Measurements from ENCODE around the gene TRERF1.

DNA sequence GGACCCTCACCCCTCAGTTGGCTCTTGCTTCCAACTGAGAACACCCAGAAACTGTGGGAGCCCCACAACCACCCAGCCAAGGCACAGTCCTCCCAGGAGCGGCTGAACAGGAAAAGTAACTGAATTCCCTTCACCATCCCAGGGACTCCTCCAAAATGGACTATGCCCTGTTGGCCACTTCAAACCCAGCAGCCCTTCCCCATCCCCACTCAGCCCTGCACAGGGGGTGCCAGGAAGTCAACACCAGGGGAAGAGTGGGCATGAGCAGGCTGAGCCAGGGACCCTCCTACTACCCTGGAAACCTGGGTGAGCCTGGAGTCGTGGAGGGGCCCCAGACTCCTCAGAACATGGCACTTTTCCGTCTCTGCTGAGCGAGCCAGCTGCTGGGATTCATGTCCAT lies 267.3 kb downstream of the TRERF1 start:
- no peak for TF ChIP-seq EZH2phosphoT487 (IDR thresholded peaks at IDR 0.05; ENCODE audit: borderline replicate concordance, low read depth)
- no peak for TF ChIP-seq GATA2 (CRISPR knock-in tag; IDR thresholded peaks at IDR 0.05)
- TF ChIP-seq, protein P1, sequence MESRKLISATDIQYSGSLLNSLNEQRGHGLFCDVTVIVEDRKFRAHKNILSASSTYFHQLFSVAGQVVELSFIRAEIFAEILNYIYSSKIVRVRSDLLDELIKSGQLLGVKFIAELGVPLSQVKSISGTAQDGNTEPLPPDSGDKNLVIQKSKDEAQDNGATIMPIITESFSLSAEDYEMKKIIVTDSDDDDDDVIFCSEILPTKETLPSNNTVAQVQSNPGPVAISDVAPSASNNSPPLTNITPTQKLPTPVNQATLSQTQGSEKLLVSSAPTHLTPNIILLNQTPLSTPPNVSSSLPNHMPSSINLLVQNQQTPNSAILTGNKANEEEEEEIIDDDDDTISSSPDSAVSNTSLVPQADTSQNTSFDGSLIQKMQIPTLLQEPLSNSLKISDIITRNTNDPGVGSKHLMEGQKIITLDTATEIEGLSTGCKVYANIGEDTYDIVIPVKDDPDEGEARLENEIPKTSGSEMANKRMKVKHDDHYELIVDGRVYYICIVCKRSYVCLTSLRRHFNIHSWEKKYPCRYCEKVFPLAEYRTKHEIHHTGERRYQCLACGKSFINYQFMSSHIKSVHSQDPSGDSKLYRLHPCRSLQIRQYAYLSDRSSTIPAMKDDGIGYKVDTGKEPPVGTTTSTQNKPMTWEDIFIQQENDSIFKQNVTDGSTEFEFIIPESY (IDR thresholded peaks at IDR 0.05; ENCODE audit: borderline replicate concordance, low read depth), result no peak
- TF ChIP-seq, protein P2, sequence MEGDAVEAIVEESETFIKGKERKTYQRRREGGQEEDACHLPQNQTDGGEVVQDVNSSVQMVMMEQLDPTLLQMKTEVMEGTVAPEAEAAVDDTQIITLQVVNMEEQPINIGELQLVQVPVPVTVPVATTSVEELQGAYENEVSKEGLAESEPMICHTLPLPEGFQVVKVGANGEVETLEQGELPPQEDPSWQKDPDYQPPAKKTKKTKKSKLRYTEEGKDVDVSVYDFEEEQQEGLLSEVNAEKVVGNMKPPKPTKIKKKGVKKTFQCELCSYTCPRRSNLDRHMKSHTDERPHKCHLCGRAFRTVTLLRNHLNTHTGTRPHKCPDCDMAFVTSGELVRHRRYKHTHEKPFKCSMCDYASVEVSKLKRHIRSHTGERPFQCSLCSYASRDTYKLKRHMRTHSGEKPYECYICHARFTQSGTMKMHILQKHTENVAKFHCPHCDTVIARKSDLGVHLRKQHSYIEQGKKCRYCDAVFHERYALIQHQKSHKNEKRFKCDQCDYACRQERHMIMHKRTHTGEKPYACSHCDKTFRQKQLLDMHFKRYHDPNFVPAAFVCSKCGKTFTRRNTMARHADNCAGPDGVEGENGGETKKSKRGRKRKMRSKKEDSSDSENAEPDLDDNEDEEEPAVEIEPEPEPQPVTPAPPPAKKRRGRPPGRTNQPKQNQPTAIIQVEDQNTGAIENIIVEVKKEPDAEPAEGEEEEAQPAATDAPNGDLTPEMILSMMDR (IDR thresholded peaks at IDR 0.05), result no peak
- no peak for TF ChIP-seq RCOR1 (IDR thresholded peaks at IDR 0.05; ENCODE audit: low read length)
- no peak for TF ChIP-seq YY1 (IDR thresholded peaks at IDR 0.05; ENCODE audit: low read depth)
- TF ChIP-seq RAD21 (IDR thresholded peaks at IDR 0.05; ENCODE audit: low read length), result no peak
- TF ChIP-seq, protein P3, sequence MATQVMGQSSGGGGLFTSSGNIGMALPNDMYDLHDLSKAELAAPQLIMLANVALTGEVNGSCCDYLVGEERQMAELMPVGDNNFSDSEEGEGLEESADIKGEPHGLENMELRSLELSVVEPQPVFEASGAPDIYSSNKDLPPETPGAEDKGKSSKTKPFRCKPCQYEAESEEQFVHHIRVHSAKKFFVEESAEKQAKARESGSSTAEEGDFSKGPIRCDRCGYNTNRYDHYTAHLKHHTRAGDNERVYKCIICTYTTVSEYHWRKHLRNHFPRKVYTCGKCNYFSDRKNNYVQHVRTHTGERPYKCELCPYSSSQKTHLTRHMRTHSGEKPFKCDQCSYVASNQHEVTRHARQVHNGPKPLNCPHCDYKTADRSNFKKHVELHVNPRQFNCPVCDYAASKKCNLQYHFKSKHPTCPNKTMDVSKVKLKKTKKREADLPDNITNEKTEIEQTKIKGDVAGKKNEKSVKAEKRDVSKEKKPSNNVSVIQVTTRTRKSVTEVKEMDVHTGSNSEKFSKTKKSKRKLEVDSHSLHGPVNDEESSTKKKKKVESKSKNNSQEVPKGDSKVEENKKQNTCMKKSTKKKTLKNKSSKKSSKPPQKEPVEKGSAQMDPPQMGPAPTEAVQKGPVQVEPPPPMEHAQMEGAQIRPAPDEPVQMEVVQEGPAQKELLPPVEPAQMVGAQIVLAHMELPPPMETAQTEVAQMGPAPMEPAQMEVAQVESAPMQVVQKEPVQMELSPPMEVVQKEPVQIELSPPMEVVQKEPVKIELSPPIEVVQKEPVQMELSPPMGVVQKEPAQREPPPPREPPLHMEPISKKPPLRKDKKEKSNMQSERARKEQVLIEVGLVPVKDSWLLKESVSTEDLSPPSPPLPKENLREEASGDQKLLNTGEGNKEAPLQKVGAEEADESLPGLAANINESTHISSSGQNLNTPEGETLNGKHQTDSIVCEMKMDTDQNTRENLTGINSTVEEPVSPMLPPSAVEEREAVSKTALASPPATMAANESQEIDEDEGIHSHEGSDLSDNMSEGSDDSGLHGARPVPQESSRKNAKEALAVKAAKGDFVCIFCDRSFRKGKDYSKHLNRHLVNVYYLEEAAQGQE (IDR thresholded peaks at IDR 0.05; ENCODE audit: low read depth, low read length), result no peak
- TF ChIP-seq, protein P4, sequence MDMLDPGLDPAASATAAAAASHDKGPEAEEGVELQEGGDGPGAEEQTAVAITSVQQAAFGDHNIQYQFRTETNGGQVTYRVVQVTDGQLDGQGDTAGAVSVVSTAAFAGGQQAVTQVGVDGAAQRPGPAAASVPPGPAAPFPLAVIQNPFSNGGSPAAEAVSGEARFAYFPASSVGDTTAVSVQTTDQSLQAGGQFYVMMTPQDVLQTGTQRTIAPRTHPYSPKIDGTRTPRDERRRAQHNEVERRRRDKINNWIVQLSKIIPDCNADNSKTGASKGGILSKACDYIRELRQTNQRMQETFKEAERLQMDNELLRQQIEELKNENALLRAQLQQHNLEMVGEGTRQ (IDR thresholded peaks at IDR 0.05; ENCODE audit: borderline replicate concordance, low read depth, low read length), result no peak

All from SK-N-SH (cell line).